H9 (cell line): ENCODE measurements around the gene PIEZO2. TPM values are rescaled to one million over a fixed set of nuclear protein-coding genes. Genes with fewer than 3 reads are reported as not detected.
A peak's percentile ranks its signal among the peaks of the same experiment; 100 is the strongest.

Experiments
- DNase-seq: peaks from one replicate; pipeline ENCODE4 v3.0.0-alpha.2; 2017
- H2AFZ ChIP-seq: one replicate; pipeline ENCODE4 v1.6.1; 2013; ENCODE audit warnings: mild to moderate bottlenecking, low read length, control low read depth, moderate library complexity
- H2AK5ac ChIP-seq: 2 replicates; pipeline ENCODE4 v1.6.1; 2013; ENCODE audit warnings: low read length, control low read depth, mixed read lengths; ENCODE audit not compliant: insufficient read length
- H2BK120ac ChIP-seq: one replicate; pipeline ENCODE4 v1.6.1; 2013; ENCODE audit warnings: low read depth, mild to moderate bottlenecking, low read length, control low read depth, inconsistent platforms; ENCODE audit not compliant: poor library complexity, severe bottlenecking
- H2BK12ac ChIP-seq: 2 replicates; pipeline ENCODE4 v1.6.1; 2013; ENCODE audit warnings: low read length, control low read depth, mixed read lengths, low read depth; ENCODE audit not compliant: insufficient read length
- H2BK15ac ChIP-seq: 2 replicates; pipeline ENCODE4 v1.6.1; 2013; ENCODE audit warnings: low read depth, low read length, control low read depth
- H2BK20ac ChIP-seq: one replicate; pipeline ENCODE4 v1.6.1; 2013; ENCODE audit warnings: low read depth, mild to moderate bottlenecking, low read length, control low read depth, inconsistent platforms; ENCODE audit not compliant: poor library complexity, severe bottlenecking
- H2BK5ac ChIP-seq: 2 replicates; pipeline ENCODE4 v1.6.1; 2013; ENCODE audit warnings: low read length, control low read depth, mixed read lengths; ENCODE audit not compliant: insufficient read length
- H3K14ac ChIP-seq: 2 replicates; pipeline ENCODE4 v1.6.1; 2013; ENCODE audit warnings: low read length, control low read depth; ENCODE audit not compliant: insufficient read depth
- H3K18ac ChIP-seq: 2 replicates; pipeline ENCODE4 v1.6.1; 2013; ENCODE audit warnings: low read depth, mild to moderate bottlenecking, mixed read lengths, low read length, control low read depth; ENCODE audit not compliant: insufficient read length
- H3K23ac ChIP-seq: 2 replicates; pipeline ENCODE4 v1.6.1; 2013; ENCODE audit warnings: low read length, control low read depth, mixed read lengths, low read depth; ENCODE audit not compliant: insufficient read length
- H3K23me2 ChIP-seq: 2 replicates; pipeline ENCODE4 v1.6.1; 2013; ENCODE audit warnings: low read depth, mild to moderate bottlenecking, mixed read lengths, low read length, control low read depth; ENCODE audit not compliant: insufficient read length, poor library complexity, severe bottlenecking
- H3K27ac ChIP-seq: 2 replicates; pipeline ENCODE4 v1.5.1; 2013; ENCODE audit warnings: low read length, control low read depth, mixed read lengths, low read depth; ENCODE audit not compliant: insufficient read length
- H3K27me3 ChIP-seq: 2 replicates; pipeline ENCODE4 v1.6.1; 2013; ENCODE audit warnings: low read length, control low read depth, inconsistent platforms; ENCODE audit not compliant: insufficient read depth
- H3K4ac ChIP-seq: 2 replicates; pipeline ENCODE4 v1.6.1; 2013; ENCODE audit warnings: low read depth, mild to moderate bottlenecking, control low read depth, inconsistent platforms, low read length, moderate library complexity
- H3K4me1 ChIP-seq: 2 replicates; pipeline ENCODE4 v1.6.1; 2013; ENCODE audit warnings: low read length, control low read depth, inconsistent platforms; ENCODE audit not compliant: insufficient read depth
- H3K4me2 ChIP-seq: 2 replicates; pipeline ENCODE4 v1.6.1; 2013; ENCODE audit warnings: low read length, control low read depth, mixed read lengths; ENCODE audit not compliant: insufficient read length, insufficient read depth
- H3K56ac ChIP-seq: 2 replicates; pipeline ENCODE4 v1.6.1; 2013; ENCODE audit warnings: low read depth, mild to moderate bottlenecking, mixed read lengths, low read length, control low read depth; ENCODE audit not compliant: insufficient read length
- H3K79me1 ChIP-seq: 2 replicates; pipeline ENCODE4 v1.6.1; 2013; ENCODE audit warnings: low read depth, mild to moderate bottlenecking, moderate library complexity, low read length, control low read depth, inconsistent platforms; ENCODE audit not compliant: insufficient read depth, poor library complexity, severe bottlenecking
- H3K79me2 ChIP-seq: 2 replicates; pipeline ENCODE4 v1.6.1; 2013; ENCODE audit warnings: low read length, control low read depth, inconsistent platforms; ENCODE audit not compliant: insufficient read depth
- H3K9ac ChIP-seq: 2 replicates; pipeline ENCODE4 v1.6.1; 2013; ENCODE audit warnings: low read length, control low read depth, mixed read lengths; ENCODE audit not compliant: insufficient read length; ENCODE audit errors: extremely low read depth
- H3K9me3 ChIP-seq: one replicate; pipeline ENCODE4 v1.6.1; 2013; ENCODE audit warnings: low read depth, low read length, inconsistent platforms; ENCODE audit not compliant: control insufficient read depth
- H3T11ph ChIP-seq: one replicate; pipeline ENCODE4 v1.6.1; 2013; ENCODE audit warnings: mild to moderate bottlenecking, low read length, control low read depth, inconsistent platforms
- H4K20me1 ChIP-seq: one replicate; pipeline ENCODE4 v1.6.1; 2013; ENCODE audit not compliant: control insufficient read depth, insufficient read length, insufficient read depth
- H4K5ac ChIP-seq: 2 replicates; pipeline ENCODE4 v1.6.1; 2013; ENCODE audit warnings: low read depth, mild to moderate bottlenecking, mixed read lengths, low read length, control low read depth; ENCODE audit not compliant: insufficient read length
- H4K8ac ChIP-seq: replicated peaks from 2 replicates; pipeline ENCODE4 v1.6.1; 2013; ENCODE audit warnings: low read length, control low read depth, mixed read lengths, low read depth; ENCODE audit not compliant: insufficient read length
- H4K91ac ChIP-seq: 2 replicates; pipeline ENCODE4 v1.6.1; 2013; ENCODE audit warnings: low read depth, mild to moderate bottlenecking, moderate library complexity, mixed read lengths, low read length, control low read depth; ENCODE audit not compliant: insufficient read length
- H3K27ac Mint-ChIP-seq, 3 experiments: 2 replicates in 2 of 3; 3 replicates in 1 of 3; pipeline ENCODE4 v1.8.0; 2020 to 2021; ENCODE audit warnings: mixed read lengths in 3 of 3, mild to moderate bottlenecking in 1 of 3, moderate library complexity in 1 of 3
- H3K27me3 Mint-ChIP-seq: 2 replicates; pipeline ENCODE4 v1.8.0; 2021; ENCODE audit warnings: low read depth, mild to moderate bottlenecking, moderate library complexity, mixed read lengths
- H3K36me3 Mint-ChIP-seq, 3 experiments: 2 replicates in 2 of 3; 3 replicates in 1 of 3; pipeline ENCODE4 v1.8.0; 2020 to 2021; ENCODE audit warnings: low read depth in 3 of 3, mixed read lengths in 3 of 3; ENCODE audit not compliant: insufficient read depth in 1 of 3
- H3K4me1 Mint-ChIP-seq, 2 experiments: 2 replicates each; pipeline ENCODE4 v1.8.0; 2020; ENCODE audit warnings: mixed read lengths in 2 of 2
- H3K4me3 Mint-ChIP-seq, 2 experiments: 2 replicates in 1 of 2; 3 replicates in 1 of 2; pipeline ENCODE4 v1.8.0; 2020 to 2021; ENCODE audit warnings: mild to moderate bottlenecking in 2 of 2, mixed read lengths in 2 of 2, moderate library complexity in 1 of 2
- H3K9me3 Mint-ChIP-seq, 2 experiments: 2 replicates in 1 of 2; 3 replicates in 1 of 2; pipeline ENCODE4 v1.8.0; 2020; ENCODE audit warnings: mild to moderate bottlenecking in 2 of 2, mixed read lengths in 2 of 2, moderate library complexity in 1 of 2
- CTCF ChIP-seq: fragments of 200-600 bp; sonication (generic); conservative IDR thresholded peaks from 3 replicates; pipeline ENCODE4 v1.8.0; 2021; ENCODE audit warnings: antibody characterized with exemption, mild to moderate bottlenecking
- WGBS: extraction: QIAGEN DNeasy Blood & Tissue Kit; methylation state at CpG from one replicate; pipeline ENCODE4 v1.1.7; 2013; ENCODE audit warnings: missing lambda C conversion rate, low lambda C conversion rate, mixed read lengths; ENCODE audit not compliant: insufficient read length; ENCODE audit errors: extremely low coverage; 5-methylcytosine and 5-hydroxymethylcytosine counted together
- total RNA-seq: library from RNA; stranded (reverse); gene quantifications from 2 replicates; pipeline ENCODE4 v1.2.1, GENCODE V29; 2021

Gene PIEZO2
- total RNA-seq, 1 experiment from 2014 or later: 3.9 TPM

GRCh38 chr18:11108947-11109346 is 40.4 kb downstream of the PIEZO2 start:
- H3K27ac ChIP-seq: no peak overlapping the region
- no peak overlapping the region for H3K18ac ChIP-seq
- no peak overlapping the region for H3K14ac ChIP-seq
- Mint-ChIP-seq H3K27ac (peak overlapping the region in 1 of 3 experiments; percentile 44; a peak in 1 of 7 replicates), H3K4me1 (peaks cover 6 to 7% of the 10 kb centered on the region in 2 experiments), H3K36me3 (peaks cover 0 to 4% (median 0%) of the 10 kb centered on the region in 3 experiments; a peak in 2 of 7 replicates), H3K4me3 (no peak overlapping the region), H3K27me3 (no peaks in the 10 kb centered on the region), H3K9me3 (no peaks in the 10 kb centered on the region; a peak in 1 of 5 replicates)
- H3K9me3 ChIP-seq: no peaks in the 10 kb centered on the region
- no peak overlapping the region for H4K5ac ChIP-seq
- no peak for DNase-seq
- no peaks in the 10 kb centered on the region for H3K4me1 ChIP-seq
- H2AFZ ChIP-seq: no peak overlapping the region
- no peak overlapping the region for H3K9ac ChIP-seq
- no peak overlapping the region for H2BK12ac ChIP-seq
- H3K79me2 ChIP-seq: no peaks in the 10 kb centered on the region
- no peaks in the 10 kb centered on the region for H3K23me2 ChIP-seq
- no peak overlapping the region for H3K4me2 ChIP-seq
- no peak overlapping the region for H4K8ac ChIP-seq
- H3K56ac ChIP-seq: no peak overlapping the region
- WGBS: no CpG with 5 or more reads among the region's 3 CpGs
- no peak overlapping the region for H3T11ph ChIP-seq
- no peak overlapping the region for H4K91ac ChIP-seq
- H3K27me3 ChIP-seq: no peaks in the 10 kb centered on the region
- no peaks in the 10 kb centered on the region for H4K20me1 ChIP-seq
- H3K79me1 ChIP-seq: no peaks in the 10 kb centered on the region
- no peak overlapping the region for H3K4ac ChIP-seq
- no peak overlapping the region for H3K23ac ChIP-seq
- no peak overlapping the region for H2BK20ac ChIP-seq
- no peak overlapping the region for H2BK15ac ChIP-seq
- TF ChIP-seq CTCF: no peak
- no peak overlapping the region for H2BK5ac ChIP-seq
- no peak overlapping the region for H2BK120ac ChIP-seq
- H2AK5ac ChIP-seq: no peak overlapping the region
